Testis (tissue), 2 donors: ENCODE data around the gene LTA4H.

Experiments
- CTCF ChIP-seq, 3 experiments: fragments of 450-650 bp in 2 of 3; fragments of 200-600 bp in 1 of 3; sonication (generic) in 1 of 3; IDR thresholded peaks; one replicate each; pipeline ENCODE4 v1.5.1; 2016 to 2019; ENCODE audit warnings: antibody characterized with exemption in 3 of 3, mild to moderate bottlenecking in 2 of 3, moderate library complexity in 1 of 3
- POLR2A ChIP-seq: fragments of 450-650 bp; IDR thresholded peaks from one replicate; pipeline ENCODE4 v1.6.1; 2017; ENCODE audit warnings: antibody characterized with exemption, mild to moderate bottlenecking, moderate library complexity

GRCh38 chr12:96049101-96049500 is 13.7 kb upstream of the LTA4H start:
- TF ChIP-seq POLR2A (no peak), CTCF (IDR thresholded peaks at IDR 0.05) (no peak)
